ENCODE measurements around the gene TRANK1. TPM values are rescaled to one million over a fixed set of nuclear protein-coding genes. Genes with fewer than 3 reads are reported as not detected.

The TRANK1 gene
- total RNA-seq, 1 experiment from 2014 or later, result 1.1 TPM

DNA sequence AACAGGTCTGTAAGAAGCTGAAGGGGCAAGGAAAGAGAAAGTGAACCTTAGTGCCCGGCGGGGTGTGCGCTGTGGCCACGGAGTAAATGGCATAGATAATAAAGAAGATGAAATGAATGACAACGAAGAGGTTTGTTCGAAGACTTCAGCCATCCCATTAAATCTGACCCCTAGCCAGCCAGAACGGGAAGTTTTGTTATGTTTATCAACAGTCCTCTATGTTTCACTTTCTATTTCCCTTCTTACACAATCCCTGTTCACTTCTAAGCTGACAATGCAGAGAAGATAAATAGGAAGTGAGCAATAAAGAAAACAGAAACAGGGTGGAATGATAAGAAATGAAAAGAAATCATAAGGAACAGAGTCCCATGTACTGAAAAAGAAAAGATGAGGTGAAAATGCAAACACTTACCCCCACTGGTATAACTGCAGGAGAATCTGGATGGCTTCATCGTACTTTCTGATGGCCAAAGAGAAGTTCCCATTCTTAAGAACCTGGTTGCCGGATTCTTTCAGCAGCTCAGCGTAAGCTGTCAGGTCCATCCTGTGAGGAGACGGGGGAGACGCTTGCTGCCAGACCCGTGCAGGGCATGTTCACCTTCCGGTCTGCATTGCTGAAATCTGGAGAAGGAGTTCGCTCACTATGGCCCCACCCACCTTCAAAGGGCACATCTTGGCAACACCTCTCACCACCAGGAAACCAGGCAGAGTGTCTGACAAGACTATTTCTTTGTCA is 36.8 kb downstream of the TRANK1 start:
- DNase-seq (ENCODE audit: low read depth, low spot score), result no peak

More for the DNA sequence above, 36.8 kb downstream of the TRANK1 start:
- TF ChIP-seq EZH2phosphoT487 (IDR thresholded peaks at IDR 0.05; ENCODE audit: borderline replicate concordance) (no peak), CEBPB (IDR thresholded peaks at IDR 0.05; ENCODE audit: low read depth) (no peak), SRF (IDR thresholded peaks at IDR 0.05; ENCODE audit: low read depth) (no peak), POLR2AphosphoS5 (IDR thresholded peaks at IDR 0.05; ENCODE audit: low read depth, low read length) (no peak), POLR2A (IDR thresholded peaks at IDR 0.05; ENCODE audit: borderline replicate concordance, extremely low read depth, insufficient read depth, insufficient read length) (no peak), SIN3A (IDR thresholded peaks at IDR 0.05; ENCODE audit: low read depth) (no peak), RAD21 (IDR thresholded peaks at IDR 0.05; ENCODE audit: low read depth) (no peak)
- TF ChIP-seq, protein P1, sequence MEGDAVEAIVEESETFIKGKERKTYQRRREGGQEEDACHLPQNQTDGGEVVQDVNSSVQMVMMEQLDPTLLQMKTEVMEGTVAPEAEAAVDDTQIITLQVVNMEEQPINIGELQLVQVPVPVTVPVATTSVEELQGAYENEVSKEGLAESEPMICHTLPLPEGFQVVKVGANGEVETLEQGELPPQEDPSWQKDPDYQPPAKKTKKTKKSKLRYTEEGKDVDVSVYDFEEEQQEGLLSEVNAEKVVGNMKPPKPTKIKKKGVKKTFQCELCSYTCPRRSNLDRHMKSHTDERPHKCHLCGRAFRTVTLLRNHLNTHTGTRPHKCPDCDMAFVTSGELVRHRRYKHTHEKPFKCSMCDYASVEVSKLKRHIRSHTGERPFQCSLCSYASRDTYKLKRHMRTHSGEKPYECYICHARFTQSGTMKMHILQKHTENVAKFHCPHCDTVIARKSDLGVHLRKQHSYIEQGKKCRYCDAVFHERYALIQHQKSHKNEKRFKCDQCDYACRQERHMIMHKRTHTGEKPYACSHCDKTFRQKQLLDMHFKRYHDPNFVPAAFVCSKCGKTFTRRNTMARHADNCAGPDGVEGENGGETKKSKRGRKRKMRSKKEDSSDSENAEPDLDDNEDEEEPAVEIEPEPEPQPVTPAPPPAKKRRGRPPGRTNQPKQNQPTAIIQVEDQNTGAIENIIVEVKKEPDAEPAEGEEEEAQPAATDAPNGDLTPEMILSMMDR (IDR thresholded peaks at IDR 0.05 in 2 of 3, conservative IDR thresholded peaks at IDR 0.05 in 1 of 3; ENCODE audit: borderline replicate concordance in 1 of 3, insufficient read depth in 1 of 3, low read depth in 2 of 3, low read length in 2 of 3), result no peak
- TF ChIP-seq, protein P2, sequence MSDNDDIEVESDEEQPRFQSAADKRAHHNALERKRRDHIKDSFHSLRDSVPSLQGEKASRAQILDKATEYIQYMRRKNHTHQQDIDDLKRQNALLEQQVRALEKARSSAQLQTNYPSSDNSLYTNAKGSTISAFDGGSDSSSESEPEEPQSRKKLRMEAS (IDR thresholded peaks at IDR 0.05), result no peak
- TF ChIP-seq, protein P3, sequence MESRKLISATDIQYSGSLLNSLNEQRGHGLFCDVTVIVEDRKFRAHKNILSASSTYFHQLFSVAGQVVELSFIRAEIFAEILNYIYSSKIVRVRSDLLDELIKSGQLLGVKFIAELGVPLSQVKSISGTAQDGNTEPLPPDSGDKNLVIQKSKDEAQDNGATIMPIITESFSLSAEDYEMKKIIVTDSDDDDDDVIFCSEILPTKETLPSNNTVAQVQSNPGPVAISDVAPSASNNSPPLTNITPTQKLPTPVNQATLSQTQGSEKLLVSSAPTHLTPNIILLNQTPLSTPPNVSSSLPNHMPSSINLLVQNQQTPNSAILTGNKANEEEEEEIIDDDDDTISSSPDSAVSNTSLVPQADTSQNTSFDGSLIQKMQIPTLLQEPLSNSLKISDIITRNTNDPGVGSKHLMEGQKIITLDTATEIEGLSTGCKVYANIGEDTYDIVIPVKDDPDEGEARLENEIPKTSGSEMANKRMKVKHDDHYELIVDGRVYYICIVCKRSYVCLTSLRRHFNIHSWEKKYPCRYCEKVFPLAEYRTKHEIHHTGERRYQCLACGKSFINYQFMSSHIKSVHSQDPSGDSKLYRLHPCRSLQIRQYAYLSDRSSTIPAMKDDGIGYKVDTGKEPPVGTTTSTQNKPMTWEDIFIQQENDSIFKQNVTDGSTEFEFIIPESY (IDR thresholded peaks at IDR 0.05; ENCODE audit: extremely low read depth, insufficient replicate concordance, low read length), result no peak
- Histone ChIP-seq H3K9me3 (ENCODE audit: control insufficient read depth in 1 of 2, insufficient read depth in 1 of 2, low read depth in 1 of 2, low read length in 2 of 2) (no peaks in the 10 kb centered on the region), H3K9me2 (ENCODE audit: insufficient read depth) (no peaks in the 10 kb centered on the region), H4K20me1 (ENCODE audit: insufficient read depth) (no peaks in the 10 kb centered on the region), H2AFZ (ENCODE audit: low read depth, low read length, poor library complexity, severe bottlenecking) (no peak overlapping the region), H3K27me3 (ENCODE audit: insufficient read depth, low read length) (no peaks in the 10 kb centered on the region), H3K9ac (ENCODE audit: low read length) (no peak overlapping the region), H3K4me2 (ENCODE audit: low read length) (peak overlapping the region; percentile 41), H3K4me1 (ENCODE audit: control insufficient read depth in 1 of 2, insufficient read depth in 2 of 2, low read length in 2 of 2) (peaks cover 0 to 4% of the 10 kb centered on the region in 2 experiments; a peak in 1 of 4 replicates), H3K27ac (ENCODE audit: low read depth, low read length) (no peak overlapping the region), H3K4me3 (replicated peaks in 1 of 2; ENCODE audit: low read depth in 1 of 2, low read length in 2 of 2) (peak overlapping the region; percentile 4 to 21; a peak in 2 of 4 replicates), H3K36me3 (ENCODE audit: control insufficient read depth in 1 of 2, insufficient read depth in 2 of 2, low read length in 2 of 2) (no peaks in the 10 kb centered on the region), H3K79me2 (ENCODE audit: insufficient read depth, low read length) (no peaks in the 10 kb centered on the region)
- ChIA-PET CTCF (no interaction called here), RAD21 (ENCODE audit: low non-redundant PET in 1 of 2, low total read pairs in 2 of 2, uncharacterized antibody in 2 of 2, unreplicated experiment in 2 of 2) (no interaction called here), POLR2A (interaction anchor here (0.6 kb wide), 1 partner anchor 27 kb away, joined by 6 read pairs; no protein-coding TSS in a partner anchor)
- intact Hi-C loops (cut with micrococcal nuclease), result no loop called here
- BruUV-seq (replicated peaks), result no TSS peak
- ATAC-seq, result peak; percentile 61; the same call in 1 of the 2 replicates
